Activated CD4-positive, CD25-positive, alpha-beta regulatory T cell treated with anti-CD3 and anti-CD28 coated beads, Interleukin-2, amount 50 U/mL, for 24 hours (primary cell): Measurements from ENCODE around the gene ZFYVE1.
"Not testable (repeated sequence)": the region's sequence is repeated elsewhere in the genome, so short reads cannot be mapped to it uniquely, and the experiment has no call there.

Experiments used
- ATAC-seq, 2 donors: fragments of 150-1000 bp; cut with Tn5 transposase; one replicate each; pipeline ENCODE4 v1.10.0; 2021; ENCODE audit warnings: mild to moderate bottlenecking in 1 of 2, moderate library complexity in 1 of 2

The ZFYVE1 gene

DNA sequence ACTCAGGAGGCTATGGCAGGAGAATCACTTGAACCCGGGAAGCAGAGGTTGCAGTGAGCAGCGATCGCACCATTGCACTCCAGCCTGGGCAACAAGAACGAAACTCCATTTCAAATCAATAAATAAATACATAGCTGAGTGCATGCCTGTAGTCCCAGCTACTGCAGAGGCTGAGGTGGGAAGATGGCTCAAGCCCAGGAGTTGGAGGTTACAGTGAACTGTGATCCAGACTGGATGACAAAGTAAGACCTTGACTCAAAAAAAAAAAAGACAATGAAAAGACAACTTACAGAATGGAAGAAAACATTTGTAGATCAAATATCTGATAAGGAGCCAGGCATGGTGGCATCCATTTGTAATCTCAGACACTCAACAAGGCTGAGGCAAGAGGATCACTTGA is 27.6 kb downstream of the ZFYVE1 start:
- ATAC-seq = no peak

DNA sequence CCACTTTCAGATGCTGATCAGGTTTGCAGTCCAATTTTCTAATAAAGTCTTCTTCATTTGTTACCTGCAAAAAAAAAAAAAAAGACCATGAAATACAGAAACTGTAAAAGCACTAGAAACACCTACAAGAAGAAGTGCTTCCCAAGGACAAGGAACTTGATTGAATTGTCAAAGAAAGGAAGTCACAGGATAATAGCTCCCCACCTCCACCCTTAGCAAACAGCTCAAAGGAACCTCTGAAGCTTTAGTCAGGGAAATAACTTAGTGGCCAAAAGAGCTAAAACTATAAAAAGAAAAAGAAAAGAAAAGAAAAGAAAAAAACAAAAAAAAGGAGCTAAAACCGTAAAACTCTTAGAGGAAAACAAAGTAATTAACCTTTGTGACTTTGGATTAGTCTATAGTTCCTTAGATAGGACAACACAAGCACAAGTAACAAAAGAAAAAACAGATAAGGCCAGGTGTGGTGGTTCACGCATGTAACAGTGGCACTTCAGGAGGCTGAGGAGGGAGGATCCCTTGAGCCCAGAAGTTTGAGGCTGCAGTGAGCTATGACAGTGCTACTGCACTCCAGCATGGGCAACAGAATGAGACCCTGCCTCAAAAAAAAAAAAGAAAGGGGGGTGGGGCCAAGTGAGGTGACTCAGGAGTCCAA is 28.5 kb downstream of the ZFYVE1 start:
- no peak for ATAC-seq

DNA sequence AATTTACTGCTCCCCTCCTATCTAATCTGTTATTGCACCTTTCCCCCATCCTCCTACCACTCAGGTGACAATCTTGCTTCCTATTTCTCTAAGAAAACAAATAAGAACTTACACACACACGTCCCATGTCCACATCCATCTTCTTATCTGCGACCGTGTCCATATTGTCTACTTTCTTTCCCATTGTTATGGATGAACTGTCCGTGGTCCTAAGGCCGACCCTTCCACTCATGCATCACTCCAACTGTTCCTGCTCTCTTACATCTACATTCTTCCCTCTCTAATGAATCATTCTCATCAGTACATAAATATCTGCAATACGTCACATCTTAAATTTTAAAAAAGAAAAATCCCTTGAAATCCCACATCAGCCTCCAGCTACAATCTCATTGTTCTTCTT is 30.0 kb downstream of the ZFYVE1 start:
- no peak for ATAC-seq

DNA sequence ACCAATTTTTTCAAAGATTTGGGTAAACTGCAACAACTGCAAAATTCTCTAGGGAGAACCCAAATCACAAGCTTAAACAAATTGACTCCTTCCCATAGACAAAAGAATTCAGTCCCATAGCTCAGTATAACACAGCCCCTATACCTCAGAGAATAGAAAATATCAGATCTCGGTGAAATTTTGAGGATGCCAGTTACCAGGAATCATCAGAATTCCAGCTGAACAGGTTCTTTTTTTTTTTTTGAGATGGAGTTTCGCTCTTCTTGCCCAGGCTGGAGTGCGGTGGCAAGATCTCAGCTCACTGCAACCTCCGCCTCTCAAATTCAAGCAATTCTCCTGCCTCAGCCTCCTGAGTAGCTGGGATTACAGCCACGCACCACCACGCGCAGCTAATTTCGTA is 36.7 kb downstream of the ZFYVE1 start:
- no peak for ATAC-seq

DNA sequence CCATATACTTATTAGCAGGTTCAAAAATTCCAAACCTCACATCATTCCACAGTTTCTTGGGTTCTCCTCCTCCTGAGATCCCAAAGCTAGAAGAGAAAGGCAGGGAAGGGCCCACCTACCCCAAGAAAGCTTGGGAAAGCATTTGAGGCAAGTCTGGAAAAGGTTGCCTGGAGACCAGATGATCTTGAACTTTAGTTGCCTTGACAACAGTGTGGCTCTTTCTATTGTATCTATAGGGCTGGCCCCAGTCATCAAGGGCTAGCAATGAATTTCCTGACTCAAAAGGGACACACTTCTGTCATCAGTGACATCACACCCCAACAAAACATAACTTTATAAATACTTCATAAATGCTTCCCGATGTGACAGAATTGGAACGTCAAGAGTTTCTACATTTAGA is 40.0 kb downstream of the ZFYVE1 start:
- ATAC-seq = no peak

DNA sequence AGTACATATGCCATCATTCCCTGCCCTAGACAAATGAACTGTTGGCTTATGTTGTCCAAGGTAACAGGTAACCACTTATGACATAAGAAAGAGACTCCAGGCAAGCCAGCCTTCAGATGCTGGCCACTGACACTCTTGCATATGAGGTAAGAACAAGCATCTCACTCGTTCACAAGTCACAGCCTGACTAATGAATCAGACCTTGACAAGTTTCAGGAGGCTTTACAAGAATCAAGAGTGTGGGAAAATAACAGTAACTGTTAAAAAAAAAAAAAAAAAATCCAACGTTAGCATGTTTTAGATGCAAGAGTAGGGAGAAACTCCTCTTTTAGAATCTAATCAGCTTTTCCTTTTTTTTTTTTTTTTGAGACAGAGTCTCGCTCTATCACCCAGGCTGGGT is 40.7 kb downstream of the ZFYVE1 start:
- no peak for ATAC-seq

DNA sequence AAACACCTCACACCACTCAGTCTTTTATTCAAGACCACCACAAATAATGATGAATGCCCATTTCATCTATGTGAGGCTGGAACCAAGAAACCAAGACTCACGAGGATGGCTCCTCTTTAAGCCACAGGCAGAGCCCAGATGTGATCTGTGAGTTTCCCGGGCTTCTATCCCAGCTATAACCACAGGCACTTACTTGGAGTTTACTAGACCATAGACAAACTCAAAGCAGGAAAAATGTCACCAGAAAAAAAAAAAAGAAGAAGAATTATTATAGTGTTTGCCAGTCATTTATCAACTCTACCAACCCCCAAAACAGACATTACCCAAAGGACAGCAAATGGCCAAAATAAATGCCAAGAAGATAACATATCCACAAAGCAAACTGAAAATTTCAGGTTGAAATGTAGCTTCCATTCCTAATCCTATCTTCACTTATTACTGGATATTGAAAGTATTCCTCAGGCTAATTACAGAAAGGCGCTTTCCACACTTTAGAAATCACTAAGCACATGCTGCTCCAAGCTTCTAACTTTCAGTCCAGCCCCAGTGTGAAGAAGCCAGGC is 44.7 kb downstream of the ZFYVE1 start:
- no peak for ATAC-seq

DNA sequence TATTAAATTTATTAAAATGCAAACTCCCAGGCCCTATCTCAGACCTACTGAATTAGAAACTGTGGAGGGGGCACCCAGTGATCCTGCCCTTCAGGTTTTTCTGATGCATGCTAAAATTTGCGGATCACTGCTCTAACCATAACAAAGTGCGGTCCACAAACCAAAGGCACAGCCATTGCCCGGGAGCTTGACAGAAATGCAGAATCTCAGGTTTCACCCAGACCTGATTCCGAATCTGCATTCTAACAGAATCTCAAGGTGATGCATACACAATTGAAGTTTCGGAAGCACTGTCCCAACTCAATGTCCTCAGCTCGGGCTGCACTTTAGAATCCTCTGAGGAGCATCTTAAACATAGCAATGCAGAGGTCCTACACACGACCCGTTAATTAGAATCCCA is 46.0 kb downstream of the ZFYVE1 start:
- no peak for ATAC-seq

DNA sequence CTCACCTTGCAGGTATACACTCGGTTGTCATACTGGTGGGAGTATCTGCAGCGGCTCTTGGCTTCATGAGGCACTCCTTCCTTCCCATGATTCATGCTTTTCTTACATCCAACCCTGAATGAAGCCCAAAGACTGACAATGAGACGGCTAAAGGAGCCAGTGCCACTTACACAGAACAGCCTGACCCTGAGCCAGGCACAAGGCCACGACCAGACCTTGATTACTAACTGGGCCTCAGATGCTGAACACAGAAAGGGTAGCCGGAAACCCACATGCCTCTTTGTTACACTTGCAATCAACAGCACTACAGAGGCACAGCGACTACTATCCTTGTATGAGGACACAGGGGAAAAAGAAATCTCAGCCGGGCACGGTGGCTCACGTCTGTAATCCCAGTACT is 48.0 kb downstream of the ZFYVE1 start:
- no peak for ATAC-seq

DNA sequence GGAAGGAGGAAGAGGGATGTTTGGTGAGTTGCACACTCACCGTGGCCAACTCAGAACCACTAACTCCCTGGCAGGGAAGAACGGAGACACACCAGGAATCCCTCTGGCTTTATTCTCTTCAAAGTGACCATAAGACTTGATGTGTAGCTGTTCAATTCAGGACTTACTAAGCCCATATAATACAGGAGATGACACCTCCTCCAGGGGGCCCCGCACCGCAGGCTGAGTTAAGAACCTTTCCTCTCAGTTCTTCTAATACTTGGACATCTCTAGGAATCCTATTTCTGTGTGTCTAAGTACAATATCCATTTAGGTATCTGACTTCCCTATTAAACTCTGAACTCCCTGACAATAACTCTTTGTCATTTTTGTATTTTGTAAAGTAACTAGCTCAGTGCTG is 51.1 kb downstream of the ZFYVE1 start:
- ATAC-seq = no peak

DNA sequence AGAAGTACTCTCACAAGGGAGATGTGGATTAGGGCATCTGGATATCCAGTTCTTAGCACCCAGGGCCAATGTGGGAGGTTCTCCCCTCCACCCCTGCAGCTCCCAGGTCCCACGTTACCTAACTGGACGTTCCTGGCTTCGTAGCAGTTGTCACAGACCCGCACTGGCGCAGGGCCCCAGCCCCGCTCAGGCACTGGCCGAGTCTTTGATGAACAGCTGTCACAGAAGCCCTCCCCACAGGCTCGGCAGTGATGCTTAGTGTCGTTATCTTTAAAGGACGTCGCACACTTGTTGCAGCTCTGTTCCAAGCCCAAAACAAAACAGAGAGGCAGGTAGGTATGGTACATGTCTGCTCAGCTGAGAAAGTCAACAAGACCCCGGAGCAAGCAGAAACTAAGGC is 52.2 kb downstream of the ZFYVE1 start:
- no peak for ATAC-seq

DNA sequence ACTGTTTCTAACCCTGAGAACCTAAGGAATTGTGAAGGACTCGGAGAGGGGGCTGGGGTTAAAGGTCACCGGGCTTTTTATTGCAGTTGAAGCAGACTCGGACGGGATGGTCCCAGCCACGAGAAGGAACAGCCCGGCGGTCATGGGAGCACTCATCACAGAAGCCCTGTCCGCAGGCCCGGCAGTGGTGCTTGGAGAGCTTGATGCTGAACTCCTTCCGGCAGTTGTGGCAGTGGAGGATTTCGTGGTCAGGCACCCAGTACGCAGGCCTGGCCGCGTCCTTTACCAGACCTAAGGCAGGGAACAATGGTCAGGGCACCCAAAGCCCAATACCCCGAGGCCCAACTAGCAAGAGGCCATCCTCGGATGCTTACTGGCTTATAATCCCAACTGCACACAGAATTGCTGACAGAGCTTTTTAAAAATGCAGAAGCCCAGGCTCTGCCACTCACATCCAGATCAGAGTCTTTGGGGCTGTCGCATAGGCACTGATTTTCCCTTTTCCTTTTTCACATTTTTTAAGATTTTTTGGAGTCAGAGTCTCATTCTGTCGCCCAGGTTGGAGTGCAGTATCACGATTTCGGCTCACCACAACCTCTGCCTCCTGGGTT is 56.0 kb downstream of the ZFYVE1 start:
- ATAC-seq = no peak

DNA sequence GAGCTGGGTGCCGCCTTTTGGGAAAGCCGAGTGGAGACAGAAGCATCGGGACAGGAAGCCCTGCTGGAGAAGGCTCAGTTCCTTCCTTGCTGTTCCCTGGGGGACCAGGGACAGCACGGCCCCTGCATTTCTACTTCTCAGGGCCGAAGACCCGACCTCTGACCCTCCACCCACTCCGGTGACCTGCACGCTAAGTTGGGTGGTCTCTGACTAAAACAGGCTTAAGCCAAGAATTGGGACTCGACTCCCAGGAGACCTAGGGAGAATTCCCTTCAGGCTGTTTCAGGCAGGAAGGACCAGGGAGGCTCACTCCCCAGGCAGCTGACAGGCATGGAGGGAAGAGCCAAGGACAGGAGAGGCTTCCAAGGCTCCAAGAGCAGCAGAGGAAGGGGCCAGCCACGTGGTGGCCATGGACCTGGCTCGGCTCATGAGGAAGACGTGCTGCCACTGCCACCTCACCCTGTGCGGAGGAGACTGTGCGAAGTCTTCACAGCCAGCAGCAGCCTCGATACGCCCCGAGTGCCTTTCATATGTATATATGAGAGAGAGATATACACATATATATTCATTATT is 56.8 kb downstream of the ZFYVE1 start:
- no peak for ATAC-seq

DNA sequence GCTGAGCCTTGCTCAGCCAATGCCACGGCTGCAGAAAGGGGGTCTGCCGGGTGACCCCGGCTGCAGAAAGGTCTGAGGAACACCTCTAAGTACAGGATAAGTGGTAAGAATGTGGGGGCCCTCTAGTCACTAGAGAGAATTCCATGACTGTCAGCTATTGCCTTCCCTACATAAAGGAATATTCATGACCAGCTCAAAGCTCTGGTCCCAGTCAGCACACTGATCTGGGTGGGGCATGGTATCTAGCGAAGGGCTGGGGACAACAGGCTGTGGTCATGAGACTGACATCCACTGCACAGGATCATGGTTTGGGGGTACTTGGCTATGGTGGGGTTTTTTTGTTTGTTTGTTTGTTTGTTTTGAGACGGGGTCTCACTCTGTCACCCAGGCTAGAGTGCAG is 58.6 kb downstream of the ZFYVE1 start:
- ATAC-seq = no peak

DNA sequence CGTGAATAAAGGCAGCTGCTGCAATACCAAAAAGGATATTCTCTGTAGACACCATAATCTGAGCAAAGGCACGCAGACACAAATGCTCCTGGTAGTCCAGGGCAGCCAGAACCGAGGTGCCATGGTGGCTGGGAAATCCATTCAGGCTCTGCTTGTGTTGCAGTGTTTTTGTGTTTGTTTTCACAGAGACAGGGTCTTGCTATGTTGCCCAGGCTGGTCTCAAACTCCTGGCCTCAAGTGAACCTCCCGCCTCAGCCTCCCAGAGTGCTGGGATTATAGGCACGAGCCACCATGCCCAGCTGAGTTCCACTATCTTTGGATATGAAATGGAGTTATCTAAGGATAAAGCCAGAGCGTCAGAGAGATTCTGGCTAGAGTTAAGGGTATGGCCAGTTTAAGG is 60.9 kb downstream of the ZFYVE1 start:
- ATAC-seq = no peak

DNA sequence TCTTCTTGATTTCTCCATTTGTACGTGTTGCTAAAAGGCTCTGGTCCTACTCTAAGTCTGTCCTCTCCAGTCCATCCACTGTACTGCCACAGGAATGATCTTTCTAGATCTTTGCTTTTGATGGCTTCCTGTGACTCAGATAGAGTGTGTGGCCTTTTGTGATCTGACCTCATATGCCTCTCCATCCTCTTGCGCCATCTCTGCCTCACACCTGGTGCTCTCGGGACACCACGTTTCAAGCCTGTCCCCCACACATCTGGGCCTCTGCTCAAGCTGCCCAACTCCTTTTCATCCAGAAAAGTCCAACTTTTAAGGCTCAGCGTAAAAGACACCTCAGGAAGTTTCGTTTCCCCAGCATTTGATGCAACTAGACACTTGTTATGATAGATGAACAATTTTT is 61.7 kb downstream of the ZFYVE1 start:
- ATAC-seq = no peak

DNA sequence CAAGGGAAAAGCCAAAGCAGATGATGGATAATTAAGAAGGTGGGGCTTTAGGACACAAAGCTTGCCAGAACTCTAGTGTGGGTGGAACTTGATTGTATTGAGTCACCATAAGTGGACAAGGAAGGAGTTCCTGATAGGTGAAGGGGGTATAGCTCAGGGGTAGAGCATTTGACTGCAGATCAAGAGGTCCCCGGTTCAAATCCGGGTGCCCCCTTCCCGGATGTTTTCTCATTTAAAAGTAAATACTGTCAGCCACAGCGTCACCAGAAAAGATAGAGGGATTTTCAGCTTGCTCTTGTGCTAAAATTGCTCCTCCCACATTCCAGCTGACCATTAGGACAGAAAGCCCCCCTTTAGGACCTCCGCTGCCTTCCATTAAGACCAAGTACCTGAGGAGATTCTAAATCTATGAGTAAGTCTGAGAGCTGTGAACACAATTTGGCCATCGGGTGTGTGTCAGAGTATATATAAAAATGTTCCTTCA is 64.0 kb downstream of the ZFYVE1 start:
- no peak for ATAC-seq

DNA sequence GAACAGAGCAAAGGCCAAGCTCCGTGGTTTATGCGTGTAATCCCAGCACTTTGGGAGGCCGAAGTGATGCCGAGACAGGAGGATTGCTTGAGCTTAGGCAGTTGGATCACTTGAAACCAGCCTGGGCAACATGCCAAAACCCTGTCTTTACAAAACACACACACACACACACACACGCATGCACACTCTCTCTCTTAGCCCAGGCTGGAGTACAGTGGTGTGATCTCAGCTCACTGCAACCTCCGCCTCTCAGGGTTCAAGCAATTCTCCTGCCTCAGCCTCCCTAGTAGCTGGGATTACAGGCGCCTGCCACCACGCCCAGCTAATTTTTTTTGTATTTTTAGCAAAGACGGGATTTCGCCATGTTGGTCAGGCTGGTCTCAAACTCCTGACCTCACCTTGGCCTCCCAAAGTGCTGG is 64.6 kb downstream of the ZFYVE1 start:
- not testable (repeated sequence) for ATAC-seq

DNA sequence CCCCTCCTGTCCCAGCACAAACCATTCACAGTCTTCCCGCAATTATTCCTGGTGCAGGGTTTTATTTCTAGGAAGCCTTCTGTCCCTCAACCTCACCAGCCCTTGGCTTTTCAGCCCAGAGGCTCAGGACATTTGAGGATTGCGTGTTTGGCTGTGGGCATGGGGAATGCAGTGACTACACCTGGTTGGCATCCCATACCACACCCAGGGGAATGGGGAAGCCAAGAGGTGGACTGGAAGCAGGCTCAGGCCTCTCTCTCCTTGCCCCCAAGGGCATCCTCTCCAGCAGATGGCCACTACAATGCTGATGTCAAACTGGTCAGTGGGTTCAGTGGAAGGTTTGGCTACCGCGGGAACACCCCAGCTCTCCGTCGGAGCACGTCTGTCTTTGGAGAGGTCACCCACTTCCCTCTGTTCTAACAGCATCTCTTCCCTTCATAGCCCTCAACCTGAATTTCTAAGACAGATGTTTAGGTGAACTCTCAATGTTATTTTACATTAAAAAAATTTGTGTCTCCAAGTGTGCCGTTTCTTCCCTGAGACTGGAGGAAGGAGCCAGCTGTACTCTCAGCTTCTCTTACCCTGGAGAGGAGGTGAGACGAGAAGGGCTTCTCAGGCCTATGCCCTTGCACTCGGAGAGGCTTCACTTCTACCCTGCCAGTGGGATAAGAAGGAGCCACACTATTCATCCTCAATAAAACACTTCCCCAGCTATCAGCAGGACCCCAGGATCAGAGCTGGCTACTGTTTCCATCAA is 65.1 kb downstream of the ZFYVE1 start:
- ATAC-seq = no peak

DNA sequence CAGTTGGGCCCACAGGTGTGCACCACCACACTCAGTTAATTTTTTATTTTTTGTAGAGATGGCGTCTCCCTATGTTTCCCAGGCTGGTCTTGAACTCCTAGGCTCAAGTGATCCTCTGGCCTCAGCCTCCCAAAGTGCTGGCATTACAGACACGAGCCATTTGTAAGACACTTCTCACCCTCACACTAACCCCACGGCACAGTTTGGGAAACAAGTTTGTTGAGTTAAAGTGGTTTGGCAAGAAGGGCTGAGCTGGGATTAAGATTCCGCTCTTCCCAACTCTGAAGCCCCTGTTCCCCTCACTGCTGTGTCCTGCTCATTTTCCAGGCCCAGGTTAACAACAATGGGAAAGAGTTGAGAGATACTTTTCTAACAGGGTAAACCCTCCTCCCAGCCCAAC is 65.9 kb downstream of the ZFYVE1 start:
- ATAC-seq = not testable (repeated sequence)

DNA sequence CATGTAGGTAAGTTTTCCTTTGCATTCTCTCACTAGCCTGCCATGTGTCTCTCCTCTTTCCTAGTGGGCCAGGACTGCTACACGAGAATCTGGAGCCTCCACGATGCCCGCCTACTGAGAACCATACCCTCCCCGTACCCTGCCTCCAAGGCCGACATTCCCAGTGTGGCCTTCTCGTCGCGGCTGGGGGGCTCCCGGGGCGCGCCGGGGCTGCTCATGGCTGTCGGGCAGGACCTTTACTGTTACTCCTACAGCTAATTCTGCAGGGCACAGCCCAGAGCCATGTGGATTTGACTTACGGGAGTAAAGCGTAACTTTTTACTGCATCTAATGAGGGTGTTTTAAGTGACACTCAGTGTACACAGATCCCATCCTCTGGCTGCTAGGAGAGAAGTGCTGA is 68.4 kb downstream of the ZFYVE1 start:
- ATAC-seq = no peak

DNA sequence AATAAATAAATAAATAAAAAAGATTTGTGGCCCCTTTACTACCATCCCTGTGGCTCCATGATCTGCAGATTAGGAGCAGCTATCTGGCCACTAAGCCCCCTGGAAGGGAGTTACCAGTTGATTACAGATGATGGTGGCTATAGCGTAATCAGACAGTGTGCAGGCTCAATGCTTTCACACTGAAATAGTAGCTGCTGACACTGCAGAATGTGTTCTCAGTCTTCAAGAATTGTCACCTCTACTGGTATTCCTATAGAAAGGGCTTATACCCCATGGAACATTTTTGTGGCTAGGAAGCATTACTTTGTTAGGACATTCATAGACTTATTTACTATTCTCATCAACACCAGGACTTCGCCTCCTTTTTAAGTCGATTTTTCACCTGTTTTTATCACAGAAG is 69.7 kb downstream of the ZFYVE1 start:
- ATAC-seq = no peak

DNA sequence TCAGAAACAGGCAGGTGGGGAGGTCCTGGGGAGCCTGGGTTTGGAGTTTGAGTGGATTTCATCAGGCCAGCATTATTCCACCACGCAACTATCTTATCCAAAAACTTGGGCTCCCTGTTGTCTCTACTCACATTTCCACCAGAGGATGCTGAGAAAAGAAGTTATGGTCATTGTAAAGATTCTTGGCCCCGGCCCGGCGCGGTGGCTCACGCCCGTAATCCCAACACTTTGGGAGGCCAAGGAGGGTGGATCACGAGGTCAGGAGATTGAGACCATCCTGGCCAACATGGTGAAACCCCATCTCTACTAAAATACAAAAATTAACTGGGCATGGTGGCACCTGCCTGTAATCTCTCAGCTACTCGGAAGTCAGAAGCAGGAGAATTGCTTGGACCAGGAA is 70.2 kb downstream of the ZFYVE1 start:
- ATAC-seq = not testable (repeated sequence)
